ENCODE data around the gene CNTNAP2.

The CNTNAP2 gene

GRCh38 chr7:147810269-147810668, 1693.7 kb downstream of the CNTNAP2 start:
- DNase-seq = no peak

DNA sequence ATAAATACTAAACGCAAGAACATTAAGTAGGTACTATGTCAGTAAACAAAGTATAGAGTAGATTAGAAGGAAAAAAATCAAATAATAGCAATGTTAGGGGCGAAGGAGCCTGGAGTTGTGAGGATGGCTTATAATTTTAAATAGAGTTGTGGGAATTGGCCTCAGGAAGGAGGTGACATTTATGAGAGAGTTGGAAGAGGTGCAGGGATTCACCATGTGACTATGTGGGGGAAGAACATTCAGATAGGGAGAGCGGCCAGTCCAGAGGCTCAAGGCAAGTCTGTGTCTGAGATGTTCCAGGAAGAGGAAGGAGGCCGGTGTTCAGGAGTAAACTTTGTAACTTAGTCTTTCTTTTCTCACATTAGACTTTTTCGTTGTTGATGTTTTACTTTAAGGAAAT, 1695.3 kb downstream of the CNTNAP2 start:
- no peak for DNase-seq

GRCh38 chr7:147813316-147813715, 1696.7 kb downstream of the CNTNAP2 start:
- DNase-seq = no peak

GRCh38 chr7:147818317-147818716, 1701.7 kb downstream of the CNTNAP2 start:
- DNase-seq = no peak

- DNase-seq = no peak
Measured at GRCh38 chr7:147824671-147825070, 1708.1 kb downstream of the CNTNAP2 start.

DNA sequence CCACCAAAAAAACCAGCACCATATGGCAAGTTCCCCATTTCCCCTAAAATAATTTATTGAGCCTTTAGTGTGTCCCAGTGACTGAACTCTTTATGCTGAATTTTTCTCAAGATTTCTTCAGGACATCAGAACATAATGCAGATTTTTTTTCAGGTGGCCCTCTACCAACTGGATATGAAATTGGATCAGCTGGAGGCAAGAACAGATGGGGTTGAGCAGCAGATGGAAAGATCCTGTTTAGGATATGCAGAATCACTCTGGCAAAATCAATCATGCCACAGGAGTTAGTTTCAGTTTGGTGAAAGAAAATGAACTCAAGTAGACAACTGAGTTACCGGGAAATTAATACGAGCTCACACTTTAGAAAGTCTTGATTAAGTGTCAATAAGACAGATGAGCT, 1712.4 kb downstream of the CNTNAP2 start:
- DNase-seq = no peak

- DNase-seq = no peak
Measured at GRCh38 chr7:147833557-147833956, 1717.0 kb downstream of the CNTNAP2 start.

- no peak for DNase-seq
Measured at GRCh38 chr7:147833970-147834369, 1717.4 kb downstream of the CNTNAP2 start.

- no peak for DNase-seq
Measured at GRCh38 chr7:147852833-147853232, 1736.2 kb downstream of the CNTNAP2 start.

GRCh38 chr7:147857152-147858140, 1740.8 kb downstream of the CNTNAP2 start:
- DNase-seq = no peak

DNA sequence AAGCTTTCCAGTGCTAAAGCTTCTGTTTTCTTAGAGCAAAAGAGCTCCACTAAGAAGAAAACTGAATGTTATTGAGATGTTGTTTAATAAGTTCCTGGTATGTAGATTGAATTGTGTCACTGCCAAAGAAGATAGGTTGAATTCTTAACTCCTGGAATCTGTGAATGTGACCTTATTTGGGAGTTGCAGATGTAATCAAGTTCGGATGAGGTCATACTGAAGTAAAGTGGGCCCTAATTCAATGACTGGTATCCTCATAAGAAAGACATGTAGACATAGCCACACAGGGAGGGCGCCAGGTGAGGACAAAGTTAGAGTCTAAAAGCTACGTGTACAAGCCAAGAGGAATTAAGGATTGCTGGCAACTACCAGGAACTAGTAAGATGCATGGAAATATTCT, 1741.8 kb downstream of the CNTNAP2 start:
- no peak for DNase-seq

DNA sequence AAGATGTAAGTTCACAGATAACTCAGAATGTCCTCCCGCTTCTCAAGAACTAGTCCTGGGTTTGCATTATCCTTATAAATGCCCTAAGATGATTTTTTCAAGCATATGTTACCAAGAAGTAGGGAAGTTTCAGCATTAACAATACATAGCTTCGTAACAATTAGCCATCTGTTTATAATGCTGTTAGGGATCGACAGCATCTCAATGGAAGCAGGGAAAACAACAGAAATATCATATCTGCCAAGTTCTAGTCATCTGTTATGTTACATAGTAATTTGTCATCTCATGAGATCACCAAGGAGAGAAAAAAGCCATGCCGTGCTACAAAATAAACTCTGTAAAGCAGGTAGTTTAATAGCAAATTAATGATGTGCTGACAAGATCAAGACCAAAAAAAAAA, 1742.4 kb downstream of the CNTNAP2 start:
- DNase-seq = no peak

DNA sequence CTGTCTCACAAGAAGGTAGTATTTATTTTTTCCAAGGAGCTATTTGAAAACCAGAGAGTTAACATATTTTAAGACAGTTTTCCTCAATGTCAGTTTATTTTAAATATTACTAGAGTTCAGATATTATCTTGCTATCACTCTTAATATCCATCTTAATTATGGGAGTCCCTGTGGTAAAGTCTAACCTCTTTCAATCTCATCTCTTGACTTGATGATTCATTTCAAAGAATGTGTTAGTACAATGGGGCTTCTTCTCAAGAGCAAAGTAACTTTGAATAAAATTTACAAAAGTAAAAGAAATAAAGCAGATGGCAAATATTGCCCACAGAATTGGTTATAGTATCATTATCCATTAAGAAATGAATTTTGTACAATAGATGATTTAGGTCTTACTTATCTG, 1742.9 kb downstream of the CNTNAP2 start:
- DNase-seq = no peak

- no peak for DNase-seq
Measured at GRCh38 chr7:147861058-147861716, 1744.6 kb downstream of the CNTNAP2 start.

DNA sequence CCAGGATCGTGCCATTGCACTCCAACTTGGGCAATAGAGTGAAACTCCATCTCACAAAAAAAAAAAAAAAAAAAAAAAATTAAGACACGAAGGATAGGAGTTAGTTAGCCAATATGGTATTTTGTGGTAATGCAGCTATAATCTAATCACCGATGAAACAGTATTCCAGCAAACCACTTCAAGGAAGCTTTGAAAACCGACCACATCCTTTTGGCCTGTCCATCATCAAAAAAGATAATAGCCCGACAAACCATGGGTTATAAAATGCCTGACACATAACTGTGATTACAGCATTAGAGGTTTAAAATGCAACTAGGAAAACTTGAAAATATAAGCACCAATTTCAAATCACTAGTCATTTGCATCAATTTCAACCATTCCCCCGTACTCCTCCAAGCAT, 1745.3 kb downstream of the CNTNAP2 start:
- no peak for DNase-seq

GRCh38 chr7:147869456-147869855, 1752.9 kb downstream of the CNTNAP2 start:
- no peak for DNase-seq

DNA sequence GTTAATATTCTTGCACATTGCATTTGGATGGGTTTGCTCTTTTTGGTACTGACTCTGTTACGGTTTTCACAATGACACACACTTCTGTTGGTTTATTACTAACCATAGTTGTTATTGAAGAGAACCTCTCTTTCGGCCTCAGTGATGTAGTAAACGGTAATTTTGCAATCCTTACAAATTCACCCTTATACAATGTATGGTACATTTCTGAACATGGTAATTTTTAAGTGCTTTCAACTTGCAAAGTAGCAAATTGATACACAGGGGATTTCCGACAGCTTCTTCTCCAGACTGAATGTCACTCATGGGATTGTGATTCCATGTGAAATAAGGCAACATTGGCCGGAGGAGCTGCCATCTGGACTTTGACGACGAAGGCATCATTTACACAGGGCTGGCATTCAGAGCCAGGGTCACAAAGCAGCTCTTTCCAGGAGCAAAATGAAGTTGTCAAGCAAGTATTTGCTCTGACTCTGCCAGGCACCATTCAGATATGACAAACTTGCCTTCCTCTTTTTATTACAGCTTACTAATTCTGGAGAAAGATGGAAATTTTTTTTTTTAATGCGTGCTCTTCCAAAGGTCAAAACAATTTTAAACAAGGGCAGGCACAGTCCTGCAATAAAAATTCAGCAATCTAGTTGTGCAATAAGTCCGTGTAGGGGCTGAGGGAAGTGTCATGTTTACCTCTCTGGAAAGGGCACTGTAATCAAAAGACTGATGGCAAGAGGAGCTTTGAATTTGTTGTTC, 1762.5 kb downstream of the CNTNAP2 start:
- DNase-seq = no peak

DNA sequence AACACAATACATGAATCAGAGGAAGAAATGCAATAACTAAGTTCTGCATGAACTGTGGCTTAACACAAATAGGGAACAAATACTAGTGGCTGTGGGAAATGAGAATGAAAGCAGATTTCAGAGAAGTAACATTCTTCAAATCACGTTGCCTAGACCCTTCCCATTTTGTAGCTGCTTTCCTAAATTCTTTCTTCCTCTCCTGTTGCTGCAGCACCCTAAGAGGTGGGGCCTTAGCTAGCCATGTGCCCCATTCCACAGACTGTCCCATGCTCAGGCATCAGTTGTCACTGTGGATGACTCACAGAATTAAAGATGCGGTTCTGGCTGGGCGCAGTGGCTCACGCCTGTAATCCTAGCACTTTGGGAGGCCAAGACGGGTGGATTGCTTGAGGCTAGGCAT, 1769.3 kb downstream of the CNTNAP2 start:
- DNase-seq = no peak

- DNase-seq = no peak
Measured at GRCh38 chr7:147894271-147894670, 1777.7 kb downstream of the CNTNAP2 start.

- DNase-seq = no peak
Measured at GRCh38 chr7:147896121-147896520, 1779.5 kb downstream of the CNTNAP2 start.

DNA sequence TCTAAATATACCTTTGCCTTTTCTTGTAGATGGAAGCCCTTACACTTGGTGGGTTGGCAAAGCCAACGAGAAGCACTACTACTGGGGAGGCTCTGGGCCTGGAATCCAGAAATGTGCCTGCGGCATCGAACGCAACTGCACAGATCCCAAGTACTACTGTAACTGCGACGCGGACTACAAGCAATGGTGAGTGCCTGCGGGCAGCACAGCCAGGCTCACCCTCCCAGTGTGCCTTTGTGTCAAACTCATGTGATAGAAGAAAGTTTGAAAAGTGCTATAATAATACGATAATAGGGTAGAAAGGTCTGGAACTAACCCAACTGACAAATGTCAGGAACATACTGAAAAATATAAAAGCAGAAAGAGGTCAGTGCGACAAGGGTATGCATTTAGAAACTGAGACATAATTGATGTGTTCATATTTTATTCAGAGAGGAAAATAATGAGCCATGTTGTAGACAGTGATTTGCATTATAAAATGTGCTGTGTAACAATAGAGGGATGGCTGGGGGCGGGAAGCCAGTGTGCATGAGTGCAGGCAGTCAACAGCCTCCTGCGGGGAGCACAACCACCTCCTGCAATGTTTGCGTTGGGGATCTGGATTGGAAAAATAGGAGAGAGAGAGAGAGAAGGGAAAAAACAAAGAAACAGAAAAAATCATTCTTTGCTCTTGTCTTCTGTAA, 1787.1 kb downstream of the CNTNAP2 start:
- DNase-seq = no peak

DNA sequence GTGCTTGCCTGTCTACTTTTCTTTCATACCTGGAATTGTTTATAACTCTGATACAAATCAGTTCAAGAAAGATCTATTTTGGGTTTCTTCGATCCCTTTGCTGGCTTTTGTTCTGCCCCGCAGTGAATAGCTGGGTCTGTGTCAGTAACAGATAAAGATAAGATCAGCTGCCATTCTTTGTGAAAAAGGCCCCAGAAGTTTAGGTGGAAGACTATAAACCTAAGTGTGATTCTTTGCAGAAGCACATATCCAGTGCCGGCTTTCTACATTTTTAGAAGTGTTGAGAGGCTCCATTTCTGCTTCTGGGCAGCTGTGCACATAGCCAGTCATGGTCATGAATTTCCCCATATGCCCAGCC, 1787.6 kb downstream of the CNTNAP2 start:
- DNase-seq = no peak
